Caco-2 (cell line): ENCODE data around the gene FRAS1. TPM values are rescaled to one million over a fixed set of nuclear protein-coding genes. Genes with fewer than 3 reads are reported as not detected.

ENCODE experiments used
- BruUV-seq: library from RNA; stranded (reverse); fragments of 400-500 nt; replicated peaks from 2 replicates; lab custom pipeline; 2021; lab: Mats Ljungman, UMichigan
- CTCF ChIA-PET: fragments of 300-600 bp; sonication (Branson Sonifier 250); formaldehyde crosslinking; loops from one replicate; lab custom pipeline; 2022; ENCODE audit warnings: antibody characterized with exemption; lab: Charles Lee
- POLR2A ChIA-PET: fragments of 300-600 bp; sonication (Branson Sonifier 250); formaldehyde crosslinking; loops from one replicate; lab custom pipeline; 2022; ENCODE audit warnings: antibody characterized with exemption; lab: Charles Lee
- DNase-seq, 2 experiments: peaks; one replicate each; pipeline versions ENCODE4 v3.0.0 to v3.0.0-alpha.2; 2020 to 2022
- H3K27me3 ChIP-seq: replicated peaks from 2 replicates; pipeline ENCODE4 v1.6.0; 2011; ENCODE audit warnings: low read length; ENCODE audit not compliant: control insufficient read depth, insufficient read depth
- H3K36me3 ChIP-seq: 2 replicates; pipeline ENCODE4 v1.5.1; 2011; ENCODE audit warnings: low read length; ENCODE audit not compliant: control insufficient read depth, insufficient read depth
- H3K4me1 ChIP-seq: fragments of 250-450 bp; sonication (Bioruptor Pico); 2 replicates; pipeline ENCODE4 v1.5.1; 2020; ENCODE audit warnings: mild to moderate bottlenecking
- H3K4me3 ChIP-seq: 2 replicates; pipeline ENCODE4 v1.5.1; 2011; ENCODE audit warnings: low read depth, mild to moderate bottlenecking, control low read depth, low read length
- H3K9me3 ChIP-seq: fragments of 250-450 bp; sonication (Bioruptor Pico); 2 replicates; pipeline ENCODE4 v1.5.1; 2020; ENCODE audit warnings: mild to moderate bottlenecking, moderate library complexity
- H3K27ac Mint-ChIP-seq: one replicate; pipeline ENCODE4 v1.8.0; 2022; ENCODE audit warnings: mixed read lengths; ENCODE audit not compliant: unreplicated experiment
- H3K27me3 Mint-ChIP-seq: one replicate; pipeline ENCODE4 v1.8.0; 2022; ENCODE audit warnings: mixed read lengths; ENCODE audit not compliant: insufficient read depth, unreplicated experiment
- H3K36me3 Mint-ChIP-seq: one replicate; pipeline ENCODE4 v1.8.0; 2022; ENCODE audit warnings: mild to moderate bottlenecking, mixed read lengths; ENCODE audit not compliant: insufficient read depth, unreplicated experiment
- H3K4me1 Mint-ChIP-seq: one replicate; pipeline ENCODE4 v1.8.0; 2022; ENCODE audit warnings: low read depth, mixed read lengths; ENCODE audit not compliant: unreplicated experiment
- H3K4me3 Mint-ChIP-seq: one replicate; pipeline ENCODE4 v1.8.0; 2022; ENCODE audit warnings: mild to moderate bottlenecking, moderate library complexity, mixed read lengths; ENCODE audit not compliant: unreplicated experiment
- H3K9me3 Mint-ChIP-seq: one replicate; pipeline ENCODE4 v1.8.0; 2022; ENCODE audit warnings: mixed read lengths; ENCODE audit not compliant: unreplicated experiment
- CTCF ChIP-seq, 2 experiments: fragments of 200-600 bp in 1 of 2; IDR thresholded peaks; 1 replicate in 1 of 2; 2 replicates in 1 of 2; pipeline versions ENCODE4 v1.5.1 to v1.8.0; 2011 to 2022; ENCODE audit warnings: antibody characterized with exemption in 1 of 2, control low read depth in 1 of 2, inconsistent platforms in 1 of 2, low read depth in 1 of 2, low read length in 1 of 2, mild to moderate bottlenecking in 1 of 2, moderate library complexity in 1 of 2; ENCODE audit not compliant: insufficient read depth in 1 of 2, severe bottlenecking in 1 of 2, unreplicated experiment in 1 of 2
- intact Hi-C: fragments of 100-400 bp; cut with micrococcal nuclease; formaldehyde crosslinking; loops from one replicate; pipeline ENCODE4 v1.10.0; 2022; ENCODE audit not compliant: unreplicated experiment
- total RNA-seq: library from RNA; stranded (reverse); gene quantifications from 2 replicates; pipeline ENCODE4 v1.2.3, GENCODE V29; 2022

FRAS1 gene
- total RNA-seq, 1 experiment from 2014 or later: 40.8 TPM

- BruUV-seq: no TSS peak
- no peaks in the 10 kb centered on the region for H3K36me3 ChIP-seq
- POLR2A ChIA-PET: no interaction called here
- no peak overlapping the region for H3K4me3 ChIP-seq
- DNase-seq: no peak
- no peak for TF ChIP-seq CTCF (IDR thresholded peaks at IDR 0.05; ENCODE audit: insufficient read depth in 1 of 2, low read depth in 1 of 2, low read length in 1 of 2, severe bottlenecking in 1 of 2, unreplicated experiment in 1 of 2)
- intact Hi-C loops: no loop called here
- H3K4me3 Mint-ChIP-seq: no peak overlapping the region
- no peaks in the 10 kb centered on the region for H3K27me3 Mint-ChIP-seq
- no peaks in the 10 kb centered on the region for H3K27me3 ChIP-seq
- H3K4me1 Mint-ChIP-seq: peaks cover 7% of the 10 kb centered on the region
- no peaks in the 10 kb centered on the region for H3K4me1 ChIP-seq
- peak overlapping the region; percentile 50 for H3K27ac Mint-ChIP-seq
- H3K36me3 Mint-ChIP-seq: peaks cover 20% of the 10 kb centered on the region
- H3K9me3 Mint-ChIP-seq: no peaks in the 10 kb centered on the region
- CTCF ChIA-PET: no interaction called here
- H3K9me3 ChIP-seq: no peaks in the 10 kb centered on the region
These were observed 476.7 kb downstream of the FRAS1 start for GRCh38 chr4:78533854-78534253.

GRCh38 chr4:78534286-78534955 lies 477.3 kb downstream of the FRAS1 start:
- Histone ChIP-seq H3K4me3 (no peak overlapping the region), H3K27me3 (no peaks in the 10 kb centered on the region), H3K9me3 (no peaks in the 10 kb centered on the region), H3K4me1 (no peaks in the 10 kb centered on the region), H3K36me3 (no peaks in the 10 kb centered on the region)
- TF ChIP-seq CTCF (IDR thresholded peaks at IDR 0.05; ENCODE audit: insufficient read depth in 1 of 2, low read depth in 1 of 2, low read length in 1 of 2, severe bottlenecking in 1 of 2, unreplicated experiment in 1 of 2): no peak
- ChIA-PET POLR2A (no interaction called here), CTCF (no interaction called here)
- peaks cover 7% of the 10 kb centered on the region for H3K4me1 Mint-ChIP-seq
- H3K9me3 Mint-ChIP-seq: no peaks in the 10 kb centered on the region
- H3K36me3 Mint-ChIP-seq: peaks cover 20% of the 10 kb centered on the region
- H3K27ac Mint-ChIP-seq: no peak overlapping the region
- H3K4me3 Mint-ChIP-seq: no peak overlapping the region
- no peaks in the 10 kb centered on the region for H3K27me3 Mint-ChIP-seq
- DNase-seq: no peak
- intact Hi-C loops: no loop called here
- BruUV-seq: no TSS peak

GRCh38 chr4:78542373-78542772 lies 485.2 kb downstream of the FRAS1 start:
- CTCF ChIA-PET: interaction anchor here (0.7 kb wide), 1 partner anchor 210 kb away, joined by 3 read pairs; no protein-coding TSS in a partner anchor
- no peaks in the 10 kb centered on the region for H3K27me3 ChIP-seq
- no TSS peak for BruUV-seq
- Mint-ChIP-seq H3K36me3 (peaks cover 12% of the 10 kb centered on the region), H3K27me3 (no peaks in the 10 kb centered on the region), H3K4me3 (no peak overlapping the region), H3K27ac (no peak overlapping the region), H3K4me1 (peaks cover 23% of the 10 kb centered on the region), H3K9me3 (peaks cover 17% of the 10 kb centered on the region)
- H3K9me3 ChIP-seq: no peaks in the 10 kb centered on the region
- no peaks in the 10 kb centered on the region; the same call in 1 of the 2 replicates for H3K36me3 ChIP-seq
- peaks cover 14% of the 10 kb centered on the region; the same call in 1 of the 2 replicates for H3K4me1 ChIP-seq
- POLR2A ChIA-PET: no interaction called here
- no peak for TF ChIP-seq CTCF (IDR thresholded peaks at IDR 0.05; ENCODE audit: insufficient read depth in 1 of 2, low read depth in 1 of 2, low read length in 1 of 2, severe bottlenecking in 1 of 2, unreplicated experiment in 1 of 2)
- no peak overlapping the region for H3K4me3 ChIP-seq
- intact Hi-C loops: no loop called here
- DNase-seq: no peak
